HTR-8/SVneo (cell line): Measurements from ENCODE around the gene PDE4C.

Experiments
- DNase-seq: peaks from one replicate; pipeline ENCODE4 v3.0.0; 2011; ENCODE audit warnings: low spot score, mixed read lengths; ENCODE audit not compliant: insufficient read length
- FAIRE-seq: peaks from 2 replicates; lab custom pipeline; 2011; peaks lifted over from hg19 to GRCh38; lab: Jason Lieb, UNC

Gene PDE4C

DNA sequence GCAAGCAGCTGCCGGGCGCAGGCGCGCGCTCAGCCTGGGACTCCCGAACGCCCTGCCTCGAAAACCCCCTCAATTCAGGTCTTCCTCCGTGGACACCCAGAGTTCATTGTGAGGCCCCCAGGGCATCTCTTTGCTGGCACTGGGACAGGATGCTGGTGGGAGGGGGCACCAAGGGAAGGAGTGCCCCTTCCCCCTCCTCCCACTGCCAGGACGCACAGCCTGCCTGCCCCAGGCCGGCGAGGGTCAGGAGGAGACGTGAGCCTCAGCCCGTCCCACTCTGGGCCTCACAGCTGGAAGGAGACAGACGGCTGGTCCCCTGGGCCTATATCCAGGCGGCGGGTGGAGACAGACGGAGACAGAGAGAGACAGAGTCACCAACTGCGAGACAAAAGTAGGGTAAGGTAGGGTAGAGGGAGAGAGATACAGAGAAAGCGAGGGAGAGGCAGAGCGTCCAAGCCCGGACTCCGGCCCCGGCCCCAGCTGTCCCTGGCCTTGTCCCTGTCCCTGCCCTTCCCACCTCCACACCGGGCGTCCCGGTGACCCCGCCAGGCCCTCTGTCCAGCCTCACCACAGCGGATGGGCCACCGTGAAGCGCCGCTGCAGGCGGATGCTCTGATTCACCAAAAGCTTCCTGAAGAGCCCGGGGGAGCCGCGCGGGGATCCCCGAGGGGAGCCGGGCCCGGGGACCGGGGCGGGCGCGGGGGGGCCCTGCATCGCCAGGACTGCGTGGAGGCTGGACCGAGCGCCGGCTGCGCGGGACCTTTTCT lies at the start of gene PDE4C:
PDE4C (minus strand) TSS at position 737 of the 767 bp plus-strand sequence; CDS start at position 714, 23 bp downstream.
- no peak for FAIRE-seq
- DNase-seq, result no peak

DNA sequence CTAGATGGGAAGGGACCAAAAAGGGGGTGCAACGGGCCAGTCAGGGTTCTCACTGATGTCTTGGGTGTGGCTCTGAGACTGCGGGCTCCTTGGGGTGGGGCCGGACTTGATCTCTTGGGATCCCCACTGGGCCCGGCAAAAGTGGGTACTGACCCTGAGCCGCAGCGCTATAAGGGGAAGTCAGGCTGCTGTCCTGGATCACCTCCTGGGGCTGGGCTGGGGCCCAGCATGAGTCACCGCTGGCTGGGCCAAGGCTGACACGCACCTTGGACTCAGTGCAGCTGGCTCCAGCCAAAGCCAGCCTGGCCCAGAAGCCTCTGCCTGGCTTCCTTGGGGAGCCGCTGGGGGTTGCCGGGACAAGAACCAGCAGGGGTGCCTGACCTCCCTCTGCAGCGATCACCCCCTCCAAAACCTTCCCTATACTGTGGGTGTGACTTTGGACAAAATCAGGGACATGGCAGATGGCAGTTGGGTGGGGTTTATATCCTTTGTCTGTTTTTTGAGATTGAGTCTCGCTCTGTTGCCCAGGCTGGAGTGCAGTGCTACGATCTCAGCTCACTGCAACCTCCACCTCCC lies 48.6 kb upstream of the PDE4C start:
- peak; percentile 82 for DNase-seq
- FAIRE-seq, result peak; percentile 16

DNA sequence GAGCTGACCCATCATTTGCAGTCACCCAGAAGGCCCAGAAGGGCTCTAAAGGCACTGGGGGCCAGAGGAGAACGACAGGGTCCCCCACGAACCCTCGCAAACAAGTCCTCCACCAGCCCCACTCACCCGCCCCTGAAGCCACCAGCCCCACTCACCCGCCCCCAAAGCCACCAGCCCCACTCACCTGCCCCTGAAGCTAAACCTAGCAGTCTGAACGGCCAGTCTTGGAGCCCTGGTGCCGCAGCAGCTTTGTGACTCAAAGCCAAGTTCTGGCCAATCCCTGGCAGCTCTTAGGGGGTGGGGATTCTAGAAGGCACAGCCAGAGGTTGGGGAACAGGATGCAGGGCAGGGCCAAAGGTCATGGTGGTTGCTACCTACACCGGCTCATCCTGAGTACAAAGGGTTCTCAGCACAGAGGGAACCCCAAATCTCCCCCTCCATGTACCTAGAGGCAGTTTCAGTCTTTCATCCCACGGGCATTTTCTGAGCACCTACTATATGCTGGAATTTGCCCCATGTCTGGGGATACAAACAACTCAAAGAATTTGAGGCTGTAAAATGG lies 48.1 kb upstream of the PDE4C start, which contains the start of gene IQCN:
IQCN (minus strand) TSS at position 234 of the 562 bp plus-strand sequence. CDS start 4,974 bp downstream, outside the sequence.
- no peak for DNase-seq
- no peak for FAIRE-seq

DNA sequence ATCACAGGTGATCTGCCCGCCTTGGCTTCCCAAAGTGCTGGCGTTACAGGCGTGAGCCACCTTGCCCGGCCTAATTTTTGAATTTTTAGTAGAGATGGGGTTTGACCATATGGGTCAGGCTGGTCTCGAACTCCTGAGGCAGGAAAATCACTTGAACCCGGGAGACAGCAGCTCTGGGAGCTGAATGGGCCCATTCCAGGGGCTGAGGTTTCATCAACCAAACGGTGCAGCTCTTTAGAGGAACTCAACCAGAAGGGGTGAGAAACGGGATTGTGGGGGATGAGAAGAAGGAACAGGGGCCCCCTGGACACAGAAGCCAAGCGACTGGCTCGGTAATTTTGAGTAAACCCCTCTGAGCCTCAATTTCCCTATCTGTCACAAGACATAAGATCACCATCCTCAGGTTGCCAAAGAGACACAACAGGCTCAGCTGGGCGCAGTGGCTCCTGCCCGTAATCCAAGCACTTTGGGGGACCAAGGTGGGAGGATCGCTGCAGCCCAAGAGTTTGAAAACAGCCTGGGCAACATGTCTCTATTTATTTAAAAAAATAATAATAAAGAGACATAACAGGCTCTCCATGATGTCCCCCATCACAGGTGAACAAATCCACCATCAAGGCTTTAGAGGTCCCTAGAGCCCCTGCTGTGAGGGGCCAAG lies 47.5 kb upstream of the PDE4C start:
- no peak for DNase-seq
- no peak for FAIRE-seq

DNA sequence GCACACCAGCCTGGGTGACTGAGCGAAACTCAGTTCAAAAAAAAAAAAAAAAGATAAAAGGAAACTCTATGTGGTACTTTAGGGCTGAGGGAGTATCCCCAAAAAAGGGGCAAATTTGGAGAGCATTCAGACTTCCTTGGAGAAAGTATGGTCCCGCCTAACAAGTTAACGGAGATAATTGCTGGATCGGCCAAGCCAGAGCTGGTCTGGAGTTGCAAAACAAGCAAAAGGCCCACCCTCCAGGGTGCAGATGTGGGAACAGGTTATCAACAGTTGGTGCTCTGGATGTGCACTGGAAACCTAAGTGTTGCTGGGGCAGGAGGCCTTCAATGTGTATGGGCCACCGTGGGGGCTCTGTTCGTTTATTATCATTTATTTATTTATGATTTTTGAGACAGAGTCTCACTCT lies 45.2 kb upstream of the PDE4C start:
- no peak for DNase-seq
- FAIRE-seq, result no peak

DNA sequence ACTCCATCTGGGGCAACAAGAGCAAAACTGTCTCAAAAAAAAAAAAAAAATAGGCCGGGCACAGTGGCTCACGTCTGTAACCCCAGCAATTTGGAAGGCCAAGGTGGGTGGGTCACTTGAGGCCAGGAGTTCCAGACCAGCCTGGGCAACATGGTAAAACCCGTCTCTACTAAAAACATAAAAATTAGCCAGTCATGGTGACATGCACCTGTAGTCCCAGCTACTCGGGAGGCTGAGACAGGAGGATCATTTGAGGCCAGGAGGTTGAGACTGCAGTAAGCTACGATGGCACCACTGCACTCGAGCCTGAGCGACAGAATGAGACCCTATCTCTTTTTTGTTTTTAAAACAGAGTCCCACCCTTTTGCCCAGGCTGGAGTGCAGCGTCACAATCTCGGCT lies 44.1 kb upstream of the PDE4C start:
- no peak for FAIRE-seq
- DNase-seq, result no peak

DNA sequence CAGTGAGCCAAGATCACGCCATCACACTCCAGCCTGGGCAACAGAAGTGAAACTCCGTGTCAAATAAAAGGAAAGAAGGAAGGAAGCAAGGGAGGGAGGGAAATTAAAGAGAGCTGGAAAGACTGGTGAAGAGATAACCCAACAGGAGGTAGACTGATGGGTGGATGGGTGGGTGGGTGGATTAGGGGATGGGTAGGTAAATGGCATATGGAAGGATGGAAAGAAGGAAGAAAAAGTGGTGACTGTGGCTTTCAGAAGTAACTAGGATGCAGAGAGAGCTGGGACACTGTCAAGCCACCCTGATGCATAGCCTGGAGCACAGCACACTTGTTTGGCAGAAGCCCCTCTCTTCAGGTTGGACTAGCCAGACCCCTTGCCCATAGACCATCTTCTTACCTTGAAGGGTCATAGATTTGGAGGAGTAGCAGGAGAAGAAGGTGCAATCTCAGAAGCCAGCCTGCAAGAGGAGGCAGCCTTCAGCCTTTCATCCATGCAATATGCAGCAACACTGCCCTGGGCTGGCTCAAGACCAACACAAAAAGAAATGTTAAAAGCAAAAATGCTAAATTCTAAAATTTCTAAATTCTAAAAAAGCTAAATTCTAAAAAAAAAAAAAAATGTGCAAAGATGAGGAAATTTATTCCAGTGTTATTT lies 43.0 kb upstream of the PDE4C start:
- no peak for FAIRE-seq
- no peak for DNase-seq

DNA sequence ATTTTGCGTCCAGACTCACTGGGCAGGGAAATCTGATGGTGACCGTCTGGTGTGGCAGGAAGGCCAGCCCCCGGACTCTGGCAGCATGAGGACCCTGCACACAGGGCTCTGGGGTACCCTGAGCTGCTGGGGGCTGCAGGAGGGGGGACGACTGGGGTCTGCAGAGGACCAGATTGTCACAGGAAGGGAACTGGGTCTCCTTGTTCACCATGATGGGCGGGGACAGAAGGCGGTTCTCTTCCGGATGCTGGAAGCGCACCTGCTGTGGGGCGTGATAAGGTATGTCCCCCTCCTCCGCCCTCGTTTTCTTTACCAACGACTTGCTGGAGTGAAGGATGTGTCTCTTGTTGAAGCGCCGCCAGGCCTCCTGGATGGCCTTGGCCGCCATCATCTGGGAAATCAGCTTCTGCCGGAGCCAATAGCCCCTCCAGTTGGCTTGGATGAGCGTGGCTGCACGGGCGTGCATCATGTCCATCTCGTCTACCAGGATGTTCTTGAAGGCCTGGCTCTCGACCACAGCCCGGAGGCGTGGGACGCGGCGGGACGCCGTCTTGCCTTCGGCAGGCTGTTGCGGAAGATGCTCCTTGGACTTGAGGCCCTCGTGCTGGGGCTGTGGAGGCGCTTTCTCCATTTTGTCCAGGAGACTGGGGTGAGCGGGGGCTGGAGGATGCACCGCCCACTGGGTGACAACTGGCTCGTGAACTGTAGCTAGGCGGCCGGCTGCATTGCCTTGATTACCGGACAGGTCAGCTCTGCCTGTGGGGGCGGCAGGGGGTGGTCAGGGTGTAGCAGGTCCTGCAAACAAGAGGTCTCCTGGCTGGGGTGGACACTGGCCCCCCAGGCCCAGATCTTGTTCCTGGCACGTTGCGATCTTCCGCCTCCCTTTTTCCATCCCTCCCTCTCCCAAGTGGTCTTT lies 40.8 kb upstream of the PDE4C start:
- DNase-seq (no peak), FAIRE-seq (no peak)

DNA sequence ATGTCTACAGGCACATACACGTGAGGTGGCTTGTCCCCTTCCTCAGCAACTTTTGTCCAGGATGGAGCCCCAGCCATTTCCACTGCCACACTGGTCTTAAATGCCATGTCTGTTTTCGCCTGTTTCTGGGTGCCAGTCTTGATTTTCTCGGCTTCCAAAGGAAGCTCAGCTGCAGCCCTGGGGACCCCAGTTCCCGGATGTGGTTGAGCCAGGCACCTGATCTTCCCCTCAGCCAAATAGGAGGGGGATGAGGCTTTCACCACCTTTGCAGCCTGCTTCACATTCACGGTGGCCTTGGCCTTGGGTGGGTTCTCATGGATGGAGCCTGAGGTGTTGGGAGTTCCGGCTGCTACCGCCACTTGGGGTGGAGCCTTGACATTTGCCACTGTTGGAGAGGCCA lies 39.3 kb upstream of the PDE4C start:
- no peak for DNase-seq
- FAIRE-seq, result no peak

DNA sequence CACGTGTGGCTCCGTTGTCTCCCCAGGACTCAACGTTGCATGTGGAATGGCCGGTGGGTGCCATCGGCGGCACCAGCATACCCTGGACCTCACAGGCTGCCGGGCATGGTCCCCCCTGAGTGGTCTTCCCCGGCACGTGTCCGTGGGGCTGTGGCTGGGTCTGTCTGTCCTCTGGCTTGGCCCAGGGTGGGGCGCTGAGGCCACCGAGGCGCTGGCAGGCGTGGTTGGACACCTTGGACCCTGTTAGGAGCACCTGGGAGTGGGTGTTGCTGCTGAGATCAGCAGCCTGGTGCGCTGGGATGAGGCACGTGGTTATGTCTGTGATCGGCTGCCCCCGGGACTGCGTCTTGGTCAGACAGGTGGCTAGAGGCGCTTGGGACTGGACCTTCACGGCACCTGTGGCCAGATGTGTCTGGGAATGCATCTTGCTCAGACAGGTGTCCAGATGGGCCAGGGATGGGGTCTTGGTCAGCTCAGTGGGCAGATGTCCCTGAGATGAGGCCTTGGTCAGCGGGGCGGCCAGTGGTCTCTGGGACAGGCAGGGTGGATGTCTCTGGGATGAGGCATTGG lies 38.8 kb upstream of the PDE4C start:
- FAIRE-seq (no peak), DNase-seq (no peak)

DNA sequence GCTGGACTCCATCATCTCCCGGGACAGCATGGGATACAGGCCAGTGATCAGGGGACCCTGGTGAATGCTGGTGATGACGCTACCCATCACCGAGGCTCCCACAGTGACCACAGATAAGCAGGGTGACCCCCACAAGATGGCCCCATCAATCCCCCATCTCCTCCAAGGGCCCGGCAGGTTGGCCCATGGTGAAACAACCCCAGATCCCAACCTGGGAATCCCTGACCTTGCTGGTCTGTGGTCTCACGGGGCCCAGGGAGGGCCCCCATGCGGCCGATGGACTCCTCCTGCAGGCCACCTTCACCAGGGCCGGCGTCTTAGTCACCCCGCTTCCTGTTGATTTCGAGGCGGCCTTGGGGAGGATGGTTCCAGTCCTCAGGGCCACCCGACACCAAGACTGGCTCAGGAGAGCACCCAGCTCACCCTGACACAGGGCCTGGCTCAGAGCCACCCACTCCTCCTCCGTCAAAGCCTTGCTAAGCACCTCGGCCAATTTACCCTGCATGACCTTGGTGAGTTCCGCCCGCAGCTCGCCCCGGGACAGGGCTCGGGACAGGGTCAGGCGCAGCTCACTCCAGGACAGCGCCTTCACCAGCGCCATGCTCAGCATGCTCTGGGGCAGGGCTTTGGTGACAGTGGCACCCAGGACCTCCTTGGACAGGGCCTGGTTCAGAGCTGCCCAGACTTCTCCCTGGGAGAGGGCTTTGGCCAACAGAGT lies 38.1 kb upstream of the PDE4C start:
- FAIRE-seq (no peak), DNase-seq (no peak)

DNA sequence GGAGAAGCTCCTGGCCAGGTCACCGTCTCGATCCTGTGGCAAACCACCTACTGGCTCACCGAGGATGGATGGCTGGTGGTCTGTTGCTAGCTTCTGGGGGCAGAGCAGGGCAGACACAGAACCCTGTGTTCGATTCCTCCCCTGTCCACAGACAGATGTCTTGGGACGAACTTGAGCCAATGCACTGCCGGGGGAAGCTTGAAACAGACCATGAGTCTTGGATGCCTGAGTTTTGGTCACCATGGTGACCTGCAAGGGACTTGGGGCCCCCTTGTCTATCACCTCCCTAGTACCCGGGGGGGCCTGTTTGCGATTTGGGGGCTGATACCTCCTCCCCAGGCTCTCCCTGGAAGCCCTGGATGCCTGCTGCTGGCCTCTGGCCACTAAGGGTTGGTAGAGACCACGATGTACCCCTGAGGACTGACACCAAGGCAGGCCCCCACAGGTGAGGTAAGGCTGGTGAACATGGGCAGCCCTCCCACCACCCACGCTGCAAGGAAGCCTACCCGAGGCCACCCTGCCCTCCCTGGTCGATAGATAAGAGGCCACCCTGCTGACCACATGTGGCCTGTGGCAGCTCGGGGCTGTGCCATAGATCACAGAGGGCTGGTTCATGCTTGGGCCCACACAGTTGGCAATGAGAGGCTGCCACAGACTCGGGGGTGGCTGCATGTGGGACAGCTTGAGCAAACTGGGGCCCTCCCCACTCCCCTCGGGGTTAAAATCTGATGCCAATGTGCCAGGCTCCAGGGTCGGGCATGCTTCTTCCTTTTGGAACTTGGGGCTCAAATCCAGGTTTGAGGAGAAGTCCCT lies 37.3 kb upstream of the PDE4C start:
- DNase-seq (no peak), FAIRE-seq (no peak)

DNA sequence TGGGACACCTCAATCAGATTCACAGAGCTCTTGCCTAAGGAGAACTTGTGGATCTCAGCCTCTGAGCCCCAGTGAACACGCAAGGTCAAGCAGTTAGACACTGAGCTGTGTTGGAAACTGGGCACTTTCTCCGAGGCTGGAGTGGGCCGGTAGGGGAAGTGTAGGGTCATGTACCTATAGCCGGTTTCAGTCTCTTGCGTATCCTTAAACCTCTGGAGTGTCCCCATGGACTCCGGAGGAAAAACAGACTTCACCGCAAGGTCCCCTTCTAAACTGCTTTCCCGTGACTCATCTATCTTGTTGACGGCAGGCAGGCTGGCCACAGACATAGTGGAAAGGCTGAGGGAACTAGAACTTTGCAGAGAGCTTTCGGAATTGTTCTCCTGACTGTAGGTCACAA lies 36.7 kb upstream of the PDE4C start:
- DNase-seq, result no peak
- no peak for FAIRE-seq

DNA sequence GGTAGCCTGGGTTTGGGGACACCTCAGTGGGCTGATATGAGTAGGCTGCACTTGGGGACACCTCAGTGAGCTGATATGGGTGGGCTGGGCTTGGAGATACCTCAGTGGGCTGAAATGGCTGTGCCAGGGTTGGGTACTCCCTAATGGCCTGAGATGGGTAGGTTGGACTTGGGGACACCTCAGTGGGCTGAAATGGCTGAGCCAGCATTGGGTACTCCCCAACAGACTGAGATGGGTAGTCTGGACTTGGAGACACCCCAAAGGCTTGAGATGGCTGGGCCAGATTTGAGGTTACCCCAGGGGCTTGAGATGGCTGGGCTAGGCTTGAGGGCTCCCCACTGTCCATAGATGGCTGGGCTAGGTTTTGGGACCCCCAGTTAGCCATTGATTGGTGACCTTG lies 35.9 kb upstream of the PDE4C start:
- no peak for FAIRE-seq
- no peak for DNase-seq

DNA sequence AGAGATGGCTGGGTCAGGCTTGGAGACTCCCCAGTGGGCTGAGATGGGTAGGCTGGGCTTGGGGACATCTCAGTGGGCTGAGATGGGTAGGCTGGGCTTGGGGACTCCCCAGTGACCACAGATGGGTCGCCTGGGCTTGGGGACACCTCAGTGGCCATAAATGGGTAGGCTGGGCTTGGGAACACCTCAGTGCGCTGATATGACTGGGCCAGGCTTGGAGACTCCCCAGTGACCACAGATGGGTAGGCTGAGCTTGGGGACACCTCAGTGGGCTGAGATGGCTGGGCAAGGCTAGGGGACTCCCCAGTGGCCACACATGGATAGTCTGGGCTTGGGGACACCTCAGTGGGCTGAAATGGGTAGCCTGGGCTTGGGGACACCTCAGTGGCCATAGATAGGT lies 35.2 kb upstream of the PDE4C start:
- FAIRE-seq, result no peak
- DNase-seq, result no peak

DNA sequence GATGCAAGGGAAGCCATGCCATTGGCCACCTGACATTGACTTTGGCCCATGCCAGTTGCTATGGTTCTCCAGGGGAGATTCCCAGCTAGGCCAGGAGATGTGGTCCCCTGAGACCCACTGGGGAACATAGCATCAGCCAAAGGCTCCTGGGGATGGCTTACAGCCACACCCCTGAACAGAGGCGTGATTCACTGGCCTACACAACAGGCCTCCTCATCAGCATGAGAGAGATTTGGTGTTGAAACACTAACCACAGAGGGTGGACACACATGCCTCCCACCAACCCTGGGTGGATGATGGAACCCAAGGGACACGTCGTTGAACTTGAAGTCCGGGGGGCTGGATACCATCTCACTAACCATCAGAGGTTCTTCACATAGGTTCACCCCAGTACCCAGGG lies 33.7 kb upstream of the PDE4C start:
- FAIRE-seq, result no peak
- no peak for DNase-seq

DNA sequence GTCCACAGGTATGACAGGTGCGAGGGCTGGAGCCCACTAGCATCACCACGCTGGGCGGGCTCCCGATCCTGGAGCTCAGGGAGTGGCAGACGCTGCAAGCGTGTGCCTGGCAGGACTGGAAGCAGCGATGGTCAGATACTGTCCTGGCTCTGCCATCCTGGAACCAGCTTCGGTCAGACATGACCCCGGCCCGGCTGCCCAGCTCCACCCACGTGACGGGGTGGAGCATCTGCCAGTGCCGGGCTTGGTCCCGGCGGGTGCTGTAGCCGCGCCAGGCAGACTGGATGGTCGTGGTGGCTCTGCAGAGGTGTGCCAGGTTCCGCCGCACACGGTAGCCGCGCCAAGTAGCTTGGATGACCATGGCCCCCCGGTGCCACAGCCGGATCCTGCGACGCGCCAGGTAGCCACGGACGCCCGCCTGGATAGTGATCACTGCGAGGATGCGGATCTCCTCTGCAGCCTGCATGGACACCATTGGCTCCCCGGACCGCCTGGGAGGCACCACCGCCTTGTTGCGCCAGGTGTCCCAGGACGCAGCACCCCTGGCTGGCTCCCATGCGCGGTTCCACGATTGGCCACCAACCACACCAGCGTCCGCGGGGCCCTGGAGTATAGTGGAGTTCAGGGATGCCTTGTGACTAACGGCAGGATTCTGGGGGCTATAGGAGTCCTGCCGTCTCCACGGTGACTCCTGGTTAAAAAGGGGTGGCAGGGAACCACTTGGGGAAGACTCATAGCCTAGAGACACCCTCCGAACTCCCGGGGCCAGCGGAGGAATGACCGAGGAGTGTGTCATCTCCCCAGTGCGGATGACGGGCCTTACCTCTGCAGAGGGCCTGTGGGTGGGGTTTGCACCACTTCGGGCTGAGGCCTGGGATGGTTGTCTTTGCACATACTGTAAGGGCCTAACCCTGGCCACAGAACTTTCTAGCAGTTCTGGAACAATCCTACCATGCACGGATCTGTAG lies 31.5 kb upstream of the PDE4C start:
- DNase-seq (no peak), FAIRE-seq (no peak)
